Measurements from ENCODE around the gene KHDC3L. TPM values are rescaled to one million over a fixed set of nuclear protein-coding genes. Genes with fewer than 3 reads are reported as not detected.
"Not testable (repeated sequence)": the region's sequence is repeated elsewhere in the genome, so short reads cannot be mapped to it uniquely, and the experiment has no call there.

Gene KHDC3L
- polyA plus RNA-seq, 1 donor, result not detected

DNA sequence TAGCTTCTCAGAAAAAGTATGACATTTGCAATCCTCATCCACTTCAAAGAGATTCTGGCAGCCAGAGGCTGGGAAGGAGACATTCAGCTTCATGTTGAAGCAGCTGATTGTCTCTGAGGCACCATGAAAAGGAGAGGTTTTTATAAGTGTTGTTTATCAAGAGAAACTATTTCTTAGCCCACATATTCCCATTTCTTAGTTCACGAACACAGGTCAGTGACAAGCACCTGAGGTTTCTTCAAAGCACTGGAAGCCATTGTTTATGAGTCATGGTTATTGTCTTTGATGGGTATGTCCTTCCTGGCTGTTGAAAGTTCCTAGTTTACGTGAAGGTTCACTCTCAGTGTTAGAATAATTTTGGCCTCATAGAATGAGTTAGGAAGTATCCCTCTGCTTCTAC, 29.2 kb downstream of the KHDC3L start:
- no peak overlapping the region for H3K27ac ChIP-seq (ENCODE audit: low read length)
- no CpG with 5 or more reads among the region's 2 CpGs for WGBS (ENCODE audit: insufficient coverage, low lambda C conversion rate)
- H3K4me1 ChIP-seq (ENCODE audit: control insufficient read depth, insufficient read depth, low read length), result no peaks in the 10 kb centered on the region
- no peaks in the 10 kb centered on the region for H3K27me3 ChIP-seq (ENCODE audit: control insufficient read depth, insufficient read depth, low read length)
- H3K4me3 ChIP-seq (ENCODE audit: low read length), result no peak overlapping the region
- no peak for DNase-seq
- no peaks in the 10 kb centered on the region for H3K36me3 ChIP-seq (ENCODE audit: control insufficient read depth, insufficient read depth, low read length)
- H3K9me3 ChIP-seq (ENCODE audit: control insufficient read depth, low read depth, low read length), result peaks cover 5% of the 10 kb centered on the region

DNA sequence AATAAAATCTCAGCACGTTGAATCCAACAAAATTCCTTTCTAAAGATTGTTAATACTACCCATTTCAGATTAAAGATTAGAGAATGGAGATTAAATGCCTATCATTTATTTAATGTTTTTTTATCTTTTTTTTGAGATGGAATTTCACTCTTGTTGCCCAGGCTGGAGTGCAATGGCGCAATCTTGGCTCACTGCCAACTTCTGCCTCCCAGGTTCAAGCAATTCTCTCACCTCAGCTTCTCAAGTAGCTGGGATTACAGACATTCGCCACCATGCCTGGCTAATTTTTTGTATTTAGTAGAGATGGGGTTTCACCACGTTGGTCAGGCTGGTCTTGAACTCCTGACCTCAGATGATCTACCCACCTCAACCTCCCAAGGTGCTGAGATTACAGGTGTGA, 29.7 kb downstream of the KHDC3L start:
- 76% methylated on average over 2 of the region's 4 CpGs for WGBS (ENCODE audit: insufficient coverage, low lambda C conversion rate)
- H3K4me1 ChIP-seq (ENCODE audit: control insufficient read depth, insufficient read depth, low read length); H3K27me3 ChIP-seq (ENCODE audit: control insufficient read depth, insufficient read depth, low read length); H3K27ac ChIP-seq (ENCODE audit: low read length); H3K36me3 ChIP-seq (ENCODE audit: control insufficient read depth, insufficient read depth, low read length); H3K9me3 ChIP-seq (ENCODE audit: control insufficient read depth, low read depth, low read length); H3K4me3 ChIP-seq (ENCODE audit: low read length); DNase-seq: not testable (repeated sequence)

DNA sequence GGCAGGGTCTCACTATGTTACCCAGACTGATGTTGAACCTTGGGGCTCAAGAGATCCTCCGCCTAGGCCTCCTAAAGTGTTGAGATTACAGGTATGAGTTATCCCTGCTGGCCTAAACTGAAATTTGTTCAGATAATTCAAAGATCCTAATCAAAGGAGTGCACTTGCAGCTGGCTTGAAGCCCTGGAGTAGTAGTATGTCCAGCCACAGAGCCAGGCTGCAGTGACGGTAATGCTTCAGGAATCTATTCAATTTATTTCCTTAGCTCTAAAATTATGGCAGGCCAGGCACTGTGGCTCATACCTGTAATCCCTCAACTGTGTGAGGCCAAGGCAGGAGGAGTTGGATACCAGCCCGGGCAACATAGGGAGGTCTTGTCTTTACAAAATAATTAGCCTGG, 30.8 kb downstream of the KHDC3L start:
- DNase-seq, result no peak
- Histone ChIP-seq H3K36me3 (ENCODE audit: control insufficient read depth, insufficient read depth, low read length) (no peaks in the 10 kb centered on the region), H3K27ac (ENCODE audit: low read length) (no peak overlapping the region), H3K4me1 (ENCODE audit: control insufficient read depth, insufficient read depth, low read length) (no peaks in the 10 kb centered on the region), H3K4me3 (ENCODE audit: low read length) (no peak overlapping the region), H3K9me3 (ENCODE audit: control insufficient read depth, low read depth, low read length) (peaks cover 5% of the 10 kb centered on the region), H3K27me3 (ENCODE audit: control insufficient read depth, insufficient read depth, low read length) (no peaks in the 10 kb centered on the region)
- WGBS (ENCODE audit: insufficient coverage, low lambda C conversion rate), result 100% methylated on average over 1 of the region's 3 CpGs

GRCh38 chr6:73394577-73395354, 32.3 kb downstream of the KHDC3L start, which contains the start of gene DDX43:
DDX43 (plus strand) TSS chr6:73394828; CDS start chr6:73394906, 78 bp downstream.
- DNase-seq, result peak in 1 of 2 donors; percentile 43
- Histone ChIP-seq H3K27ac (ENCODE audit: low read length) (no peak within 1 kb of the TSS), H3K36me3 (ENCODE audit: control insufficient read depth, insufficient read depth, low read length) (no peaks in the 10 kb centered on the region), H3K4me1 (ENCODE audit: control insufficient read depth, insufficient read depth, low read length) (no peaks in the 10 kb centered on the region), H3K9me3 (ENCODE audit: control insufficient read depth, low read depth, low read length) (peaks cover 5% of the 10 kb centered on the region), H3K4me3 (ENCODE audit: low read length) (peak within 1 kb of the TSS; percentile 13), H3K27me3 (ENCODE audit: control insufficient read depth, insufficient read depth, low read length) (no peaks in the 10 kb centered on the region)
- 93% methylated on average over 10 of the region's 54 CpGs for WGBS (ENCODE audit: insufficient coverage, low lambda C conversion rate)

GRCh38 chr6:73395875-73396274, 33.4 kb downstream of the KHDC3L start:
- Histone ChIP-seq H3K27me3 (ENCODE audit: control insufficient read depth, insufficient read depth, low read length) (no peaks in the 10 kb centered on the region), H3K36me3 (ENCODE audit: control insufficient read depth, insufficient read depth, low read length) (no peaks in the 10 kb centered on the region), H3K9me3 (ENCODE audit: control insufficient read depth, low read depth, low read length) (peaks cover 5% of the 10 kb centered on the region), H3K4me1 (ENCODE audit: control insufficient read depth, insufficient read depth, low read length) (no peaks in the 10 kb centered on the region), H3K4me3 (ENCODE audit: low read length) (no peak overlapping the region), H3K27ac (ENCODE audit: low read length) (no peak overlapping the region)
- 93% methylated on average over 3 of the region's 10 CpGs for WGBS (ENCODE audit: insufficient coverage, low lambda C conversion rate)
- no peak for DNase-seq

DNA sequence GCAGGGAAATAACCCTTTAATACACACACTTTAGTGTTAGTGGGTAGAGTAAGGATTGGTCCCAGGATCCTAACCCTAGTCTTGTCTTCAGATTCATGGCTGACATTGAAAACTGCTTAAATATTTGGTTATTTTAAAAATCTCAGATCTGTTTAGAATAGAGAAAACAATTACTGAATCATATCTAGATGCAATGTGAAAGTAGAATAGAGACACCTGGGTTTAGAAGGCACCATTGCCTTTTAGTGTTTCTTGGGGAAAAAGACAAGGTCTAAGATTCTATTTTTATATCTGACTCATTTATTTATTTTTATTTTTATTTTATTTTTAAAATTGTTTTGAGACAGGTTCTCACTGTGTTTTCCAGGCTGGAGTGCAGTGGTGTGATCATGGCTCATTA, 38.2 kb downstream of the KHDC3L start:
- H3K9me3 ChIP-seq (ENCODE audit: control insufficient read depth, low read depth, low read length), result no peaks in the 10 kb centered on the region
- no peaks in the 10 kb centered on the region for H3K36me3 ChIP-seq (ENCODE audit: control insufficient read depth, insufficient read depth, low read length)
- no peak overlapping the region for H3K4me3 ChIP-seq (ENCODE audit: low read length)
- no peaks in the 10 kb centered on the region for H3K4me1 ChIP-seq (ENCODE audit: control insufficient read depth, insufficient read depth, low read length)
- no peak overlapping the region for H3K27ac ChIP-seq (ENCODE audit: low read length)
- no peaks in the 10 kb centered on the region for H3K27me3 ChIP-seq (ENCODE audit: control insufficient read depth, insufficient read depth, low read length)
- DNase-seq, result no peak

DNA sequence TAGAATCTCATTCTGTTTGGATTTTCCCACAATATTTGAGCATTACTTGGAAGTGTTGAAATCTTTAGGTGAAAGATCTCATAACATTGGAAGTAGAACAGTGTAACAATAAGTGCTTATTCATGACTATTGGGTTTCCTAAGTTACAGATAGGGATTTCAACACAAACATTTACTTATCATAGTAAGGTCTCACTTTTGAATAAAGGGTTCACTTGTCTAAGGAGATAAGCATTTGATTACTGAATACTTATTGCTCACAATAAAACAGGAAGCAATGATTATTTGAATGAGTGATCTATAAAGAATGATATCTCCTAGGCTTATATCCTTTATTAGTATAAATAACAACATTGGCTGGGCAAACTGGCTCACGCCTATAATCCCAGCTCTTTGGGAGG, 46.9 kb downstream of the KHDC3L start:
- peaks cover 2% of the 10 kb centered on the region for H3K4me1 ChIP-seq (ENCODE audit: control insufficient read depth, insufficient read depth, low read length)
- H3K27ac ChIP-seq (ENCODE audit: low read length), result no peak overlapping the region
- peak in 1 of 2 donors; percentile 53 for DNase-seq
- H3K36me3 ChIP-seq (ENCODE audit: control insufficient read depth, insufficient read depth, low read length), result no peaks in the 10 kb centered on the region
- no peak overlapping the region for H3K4me3 ChIP-seq (ENCODE audit: low read length)
- no peaks in the 10 kb centered on the region for H3K27me3 ChIP-seq (ENCODE audit: control insufficient read depth, insufficient read depth, low read length)
- no CpG with 5 or more reads among the region's 1 CpG for whole genome bisulfite sequencing (ENCODE audit: insufficient coverage, low lambda C conversion rate)
- H3K9me3 ChIP-seq (ENCODE audit: control insufficient read depth, low read depth, low read length), result no peaks in the 10 kb centered on the region

DNA sequence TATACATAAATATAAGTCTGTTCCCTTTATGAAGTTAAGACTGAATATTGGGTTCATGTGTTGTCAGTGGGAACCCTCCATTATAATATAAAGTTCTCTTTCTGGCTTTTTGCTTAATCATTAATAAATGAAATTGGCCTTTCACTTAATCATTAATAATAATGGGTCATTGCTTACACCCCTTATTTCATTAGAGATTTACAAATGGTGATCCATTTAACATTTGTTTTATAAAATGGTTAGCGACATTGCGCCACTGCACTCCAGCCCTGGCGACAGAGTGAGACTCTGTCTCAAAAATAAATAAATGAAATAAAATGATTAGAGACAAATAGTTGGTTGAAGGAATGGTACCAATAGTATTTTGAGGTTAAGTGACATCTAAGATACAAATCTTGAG, 50.6 kb downstream of the KHDC3L start:
- no peak overlapping the region for H3K4me3 ChIP-seq (ENCODE audit: low read length)
- H3K36me3 ChIP-seq (ENCODE audit: control insufficient read depth, insufficient read depth, low read length), result no peaks in the 10 kb centered on the region
- no CpG with 5 or more reads among the region's 3 CpGs for WGBS (ENCODE audit: insufficient coverage, low lambda C conversion rate)
- no peak overlapping the region for H3K27ac ChIP-seq (ENCODE audit: low read length)
- no peak for DNase-seq
- H3K4me1 ChIP-seq (ENCODE audit: control insufficient read depth, insufficient read depth, low read length), result peaks cover 2% of the 10 kb centered on the region
- no peaks in the 10 kb centered on the region for H3K9me3 ChIP-seq (ENCODE audit: control insufficient read depth, low read depth, low read length)
- H3K27me3 ChIP-seq (ENCODE audit: control insufficient read depth, insufficient read depth, low read length), result no peaks in the 10 kb centered on the region

Other genes starting within 250 kb of the KHDC3L start
- 0.13 TPM for gene KHDC1L, start 137.2 kb upstream of the KHDC3L start, polyA plus RNA-seq
- 4.2 TPM for gene KHDC1, start 99.5 kb upstream of the KHDC3L start, polyA plus RNA-seq
- gene DPPA5, start 8.4 kb upstream of the KHDC3L start, polyA plus RNA-seq, result not detected
- gene OOEP, start 7.2 kb downstream of the KHDC3L start, polyA plus RNA-seq, result 0.43 TPM
- 0.63 TPM for gene DDX43, start 32.2 kb downstream of the KHDC3L start, polyA plus RNA-seq
- 2.8 TPM for gene CGAS, start 89.6 kb downstream of the KHDC3L start, polyA plus RNA-seq
- 24.0 TPM for gene MTO1, start 99.1 kb downstream of the KHDC3L start, polyA plus RNA-seq
- 17,872 TPM for gene EEF1A1, start 158.4 kb downstream of the KHDC3L start, polyA plus RNA-seq

All from large intestine (tissue), 3 donors.